Measurements from ENCODE around the gene PDSS1. TPM values are rescaled to one million over a fixed set of nuclear protein-coding genes. Genes with fewer than 3 reads are reported as not detected.
"Not testable (repeated sequence)": the region's sequence is repeated elsewhere in the genome, so short reads cannot be mapped to it uniquely, and the experiment has no call there.

The PDSS1 gene
- total and polyA plus RNA-seq, 2 of the 13 experiments (the other 11 are each of a cell fraction or from before 2014, with no cell fraction given), result 18.7 to 19.3 TPM

- H3K36me3 ChIP-seq (replicated peaks in 1 of 2; ENCODE audit: control insufficient read depth in 1 of 2, insufficient read depth in 2 of 2, low read length in 2 of 2); POLR2A ChIA-PET; intact Hi-C loops (cut with micrococcal nuclease; ENCODE audit: unreplicated experiment); H3K27ac ChIP-seq (ENCODE audit: extremely low read length, insufficient read depth, low read length); H3K4me3 ChIP-seq (replicated peaks in 1 of 3; ENCODE audit: insufficient read depth in 1 of 3, low read depth in 2 of 3, low read length in 3 of 3); H3K9ac ChIP-seq (ENCODE audit: insufficient read depth, low read depth, low read length); H3K4me2 ChIP-seq (ENCODE audit: low read depth, low read length); CTCF ChIA-PET (ENCODE audit: low intra/inter-chr PET ratio, low total read pairs); H3K9me3 ChIP-seq (ENCODE audit: low read length); in situ Hi-C loops (cut with HindIII; ENCODE audit: extremely low pct_ligation_motif_present, low pct_unique_long_range_greater_than_20kb); H3K4me1 ChIP-seq (ENCODE audit: insufficient read depth, low read length); ATAC-seq; DNase-seq (ENCODE audit: low spot score); H4K20me1 ChIP-seq (ENCODE audit: insufficient read depth, low read length); BruUV-seq (replicated peaks); H2AFZ ChIP-seq (ENCODE audit: low read length); H3K27me3 ChIP-seq (ENCODE audit: control insufficient read depth in 1 of 2, insufficient read depth in 2 of 2, low read length in 2 of 2); FAIRE-seq: not testable (repeated sequence)
- peaks cover 17% of the 10 kb centered on the region for H3K79me2 ChIP-seq (ENCODE audit: insufficient read depth, low read length)
- WGBS (ENCODE audit: low lambda C conversion rate), result 98% methylated on average over 2 of the region's 2 CpGs
Measured at GRCh38 chr10:26789779-26790178, 92.3 kb downstream of the PDSS1 start.

DNA sequence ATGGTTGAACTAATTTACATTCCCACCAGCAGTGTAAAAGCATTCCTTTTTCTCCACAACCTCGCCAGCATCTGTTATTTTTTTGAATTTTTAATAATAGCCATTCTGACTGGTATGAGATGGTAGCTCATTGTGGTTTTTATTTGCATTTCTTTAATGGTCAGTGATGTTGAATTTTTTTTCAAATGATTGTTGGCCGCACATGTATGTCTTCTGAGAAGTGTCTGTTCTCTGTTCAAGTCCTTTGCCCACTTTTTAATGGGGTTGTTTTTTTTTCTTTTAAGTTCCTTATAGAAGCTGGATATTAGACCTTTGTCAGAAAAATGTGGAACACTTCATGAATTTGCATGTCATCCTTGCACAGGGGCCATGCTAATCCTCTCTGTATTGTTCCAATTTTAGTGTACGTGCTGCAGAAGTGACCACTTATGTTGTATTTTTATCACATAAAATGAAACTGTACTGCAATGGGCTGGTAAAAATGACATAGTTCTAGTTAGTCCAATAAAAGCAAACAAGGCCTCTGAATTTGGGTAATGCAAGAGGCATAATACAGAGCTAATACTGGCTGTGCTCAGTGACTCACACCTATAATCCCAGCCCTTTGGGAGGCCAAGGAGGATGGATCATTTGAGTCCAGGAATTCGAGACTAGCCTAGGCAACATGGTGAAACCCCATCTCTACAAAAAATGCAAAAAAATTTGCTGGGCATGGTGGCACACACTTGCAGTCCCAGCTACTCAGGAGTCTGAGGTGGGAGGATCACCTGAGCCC is 92.9 kb downstream of the PDSS1 start:
- intact Hi-C loops (cut with micrococcal nuclease; ENCODE audit: unreplicated experiment), result no loop called here
- H2AFZ ChIP-seq (ENCODE audit: low read length), result no peak overlapping the region
- H3K36me3 ChIP-seq (replicated peaks in 1 of 2; ENCODE audit: control insufficient read depth in 1 of 2, insufficient read depth in 2 of 2, low read length in 2 of 2), result no peaks in the 10 kb centered on the region
- 0 out of 2 replicates have a peak, but pooled peaks cover 7% of the 10 kb centered on the region for H3K4me1 ChIP-seq (ENCODE audit: insufficient read depth, low read length)
- H3K27me3 ChIP-seq (ENCODE audit: control insufficient read depth in 1 of 2, insufficient read depth in 2 of 2, low read length in 2 of 2), result no peaks in the 10 kb centered on the region
- H3K4me2 ChIP-seq (ENCODE audit: low read depth, low read length), result no peak overlapping the region
- FAIRE-seq (no peak), ATAC-seq (no peak), DNase-seq (ENCODE audit: low spot score) (no peak)
- H3K27ac ChIP-seq (ENCODE audit: extremely low read length, insufficient read depth, low read length), result no peak overlapping the region
- ChIA-PET POLR2A (no interaction called here), CTCF (ENCODE audit: low intra/inter-chr PET ratio, low total read pairs) (no interaction called here)
- in situ Hi-C loops (cut with HindIII; ENCODE audit: extremely low pct_ligation_motif_present, low pct_unique_long_range_greater_than_20kb), result no loop called here
- H3K79me2 ChIP-seq (ENCODE audit: insufficient read depth, low read length), result peaks cover 21% of the 10 kb centered on the region
- H3K9me3 ChIP-seq (ENCODE audit: low read length), result peaks cover 2% of the 10 kb centered on the region; the same call in 1 of the 2 replicates
- no peak overlapping the region for H3K9ac ChIP-seq (ENCODE audit: insufficient read depth, low read depth, low read length)
- BruUV-seq (replicated peaks), result no TSS peak
- WGBS (ENCODE audit: low lambda C conversion rate), result over 99% methylated on average over 4 of the region's 4 CpGs
- no peak overlapping the region for H3K4me3 ChIP-seq (replicated peaks in 1 of 3; ENCODE audit: insufficient read depth in 1 of 3, low read depth in 2 of 3, low read length in 3 of 3)
- peaks cover 3% of the 10 kb centered on the region; the same call in 1 of the 2 replicates for H4K20me1 ChIP-seq (ENCODE audit: insufficient read depth, low read length)
- TF ChIP-seq AHDC1 (CRISPR knock-in tag; IDR thresholded peaks at IDR 0.05; ENCODE audit: borderline replicate concordance) (no peak), HOXA7 (CRISPR knock-in tag; IDR thresholded peaks at IDR 0.05) (no peak), ZNF563 (CRISPR knock-in tag; IDR thresholded peaks at IDR 0.05) (no peak), THYN1 (CRISPR knock-in tag; IDR thresholded peaks at IDR 0.05; ENCODE audit: borderline replicate concordance, low read depth) (no peak), ERF (CRISPR knock-in tag; IDR thresholded peaks at IDR 0.05) (no peak)
- TF ChIP-seq, protein P1, sequence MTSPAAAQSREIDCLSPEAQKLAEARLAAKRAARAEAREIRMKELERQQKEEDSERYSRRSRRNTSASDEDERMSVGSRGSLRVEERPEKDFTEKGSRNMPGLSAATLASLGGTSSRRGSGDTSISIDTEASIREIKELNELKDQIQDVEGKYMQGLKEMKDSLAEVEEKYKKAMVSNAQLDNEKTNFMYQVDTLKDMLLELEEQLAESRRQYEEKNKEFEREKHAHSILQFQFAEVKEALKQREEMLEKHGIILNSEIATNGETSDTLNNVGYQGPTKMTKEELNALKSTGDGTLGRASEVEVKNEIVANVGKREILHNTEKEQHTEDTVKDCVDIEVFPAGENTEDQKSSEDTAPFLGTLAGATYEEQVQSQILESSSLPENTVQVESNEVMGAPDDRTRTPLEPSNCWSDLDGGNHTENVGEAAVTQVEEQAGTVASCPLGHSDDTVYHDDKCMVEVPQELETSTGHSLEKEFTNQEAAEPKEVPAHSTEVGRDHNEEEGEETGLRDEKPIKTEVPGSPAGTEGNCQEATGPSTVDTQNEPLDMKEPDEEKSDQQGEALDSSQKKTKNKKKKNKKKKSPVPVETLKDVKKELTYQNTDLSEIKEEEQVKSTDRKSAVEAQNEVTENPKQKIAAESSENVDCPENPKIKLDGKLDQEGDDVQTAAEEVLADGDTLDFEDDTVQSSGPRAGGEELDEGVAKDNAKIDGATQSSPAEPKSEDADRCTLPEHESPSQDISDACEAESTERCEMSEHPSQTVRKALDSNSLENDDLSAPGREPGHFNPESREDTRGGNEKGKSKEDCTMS (CRISPR knock-in tag; conservative IDR thresholded peaks at IDR 0.05), result no peak
- TF ChIP-seq, protein P2, sequence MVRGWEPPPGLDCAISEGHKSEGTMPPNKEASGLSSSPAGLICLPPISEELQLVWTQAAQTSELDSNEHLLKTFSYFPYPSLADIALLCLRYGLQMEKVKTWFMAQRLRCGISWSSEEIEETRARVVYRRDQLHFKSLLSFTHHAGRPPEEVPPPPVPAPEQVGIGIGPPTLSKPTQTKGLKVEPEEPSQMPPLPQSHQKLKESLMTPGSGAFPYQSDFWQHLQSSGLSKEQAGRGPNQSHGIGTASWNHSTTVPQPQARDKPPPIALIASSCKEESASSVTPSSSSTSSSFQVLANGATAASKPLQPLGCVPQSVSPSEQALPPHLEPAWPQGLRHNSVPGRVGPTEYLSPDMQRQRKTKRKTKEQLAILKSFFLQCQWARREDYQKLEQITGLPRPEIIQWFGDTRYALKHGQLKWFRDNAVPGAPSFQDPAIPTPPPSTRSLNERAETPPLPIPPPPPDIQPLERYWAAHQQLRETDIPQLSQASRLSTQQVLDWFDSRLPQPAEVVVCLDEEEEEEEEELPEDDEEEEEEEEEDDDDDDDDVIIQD (CRISPR knock-in tag; IDR thresholded peaks at IDR 0.05; ENCODE audit: low read depth), result no peak

Measured in HepG2 (cell line).